ENCODE measurements around the gene TMBIM6.

Gene TMBIM6

GRCh38 chr12:49750027-49750995 lies 9.0 kb downstream of the TMBIM6 start:
- no peak overlapping the region for H3K27ac ChIP-seq
- peak; percentile 17 for TF ChIP-seq CTCF (conservative IDR thresholded peaks at IDR 0.05)
- TF ChIP-seq ZFX (IDR thresholded peaks at IDR 0.05), result no peak

GRCh38 chr12:49750996-49751393 lies 9.6 kb downstream of the TMBIM6 start:
- TF ChIP-seq ZFX (IDR thresholded peaks at IDR 0.05) (no peak), CTCF (conservative IDR thresholded peaks at IDR 0.05) (no peak; the same call in 1 of the 2 replicates)
- H3K27ac ChIP-seq, result no peak overlapping the region

- TF ChIP-seq ZFX (IDR thresholded peaks at IDR 0.05), result no peak
- TF ChIP-seq CTCF (conservative IDR thresholded peaks at IDR 0.05), result no peak
- no peak overlapping the region for H3K27ac ChIP-seq
Measured at GRCh38 chr12:49761677-49762467, 20.5 kb downstream of the TMBIM6 start.

GRCh38 chr12:49762468-49762847 lies 21.1 kb downstream of the TMBIM6 start:
- TF ChIP-seq ZFX (IDR thresholded peaks at IDR 0.05) (no peak), CTCF (conservative IDR thresholded peaks at IDR 0.05) (no peak)
- H3K27ac ChIP-seq, result no peak overlapping the region

- no peak overlapping the region for H3K27ac ChIP-seq
- peak; percentile 81 for TF ChIP-seq CTCF (conservative IDR thresholded peaks at IDR 0.05)
- TF ChIP-seq ZFX (IDR thresholded peaks at IDR 0.05), result no peak
Measured at GRCh38 chr12:49763006-49763591, 21.7 kb downstream of the TMBIM6 start.

GRCh38 chr12:49764126-49764525 lies 22.8 kb downstream of the TMBIM6 start:
- no peak overlapping the region for H3K27ac ChIP-seq
- no peak for TF ChIP-seq ZFX (IDR thresholded peaks at IDR 0.05)
- no peak for TF ChIP-seq CTCF (conservative IDR thresholded peaks at IDR 0.05)

Data from C4-2B (cell line).